ENCODE data around the gene CMAS. TPM values are rescaled to one million over a fixed set of nuclear protein-coding genes. Genes with fewer than 3 reads are reported as not detected.

CMAS gene
- total RNA-seq, 1 experiment from 2014 or later, result 36.1 TPM

- H3K79me2 ChIP-seq (ENCODE audit: insufficient read depth, low read length), result no peaks in the 10 kb centered on the region
- DNase-seq (ENCODE audit: low read depth, low spot score) (no peak), ATAC-seq (no peak)
- TF ChIP-seq ATF3 (IDR thresholded peaks at IDR 0.05), result no peak
- no peak for TF ChIP-seq YY1 (IDR thresholded peaks at IDR 0.05; ENCODE audit: extremely low read depth, insufficient replicate concordance, low read depth, low read length)
- no peak for TF ChIP-seq CEBPB (IDR thresholded peaks at IDR 0.05; ENCODE audit: low read depth)
- no peak for TF ChIP-seq ELF1 (IDR thresholded peaks at IDR 0.05; ENCODE audit: borderline replicate concordance, low read depth)
- TF ChIP-seq FOSL1 (IDR thresholded peaks at IDR 0.05; ENCODE audit: low read depth), result no peak
- TF ChIP-seq REST (IDR thresholded peaks at IDR 0.05; ENCODE audit: low read depth), result no peak
- TF ChIP-seq JUND (IDR thresholded peaks at IDR 0.05), result no peak
- no peak for TF ChIP-seq MAX (IDR thresholded peaks at IDR 0.05)
- ChIA-PET CTCF (no interaction called here), POLR2A (no interaction called here), RAD21 (ENCODE audit: low non-redundant PET in 1 of 2, low total read pairs in 2 of 2, uncharacterized antibody in 2 of 2, unreplicated experiment in 2 of 2) (no interaction called here)
- no peaks in the 10 kb centered on the region for H3K27me3 ChIP-seq (ENCODE audit: insufficient read depth, low read length)
- no peak overlapping the region for H3K27ac ChIP-seq (ENCODE audit: low read depth, low read length)
- H3K4me1 ChIP-seq (ENCODE audit: control insufficient read depth in 1 of 2, insufficient read depth in 2 of 2, low read length in 2 of 2), result no peaks in the 10 kb centered on the region
- no peak overlapping the region for H3K4me2 ChIP-seq (ENCODE audit: low read length)
- no peak overlapping the region for H3K4me3 ChIP-seq (replicated peaks in 1 of 2; ENCODE audit: low read depth in 1 of 2, low read length in 2 of 2)
- no peaks in the 10 kb centered on the region for H3K9me3 ChIP-seq (ENCODE audit: control insufficient read depth in 1 of 2, insufficient read depth in 1 of 2, low read depth in 1 of 2, low read length in 2 of 2)
- H4K20me1 ChIP-seq (ENCODE audit: insufficient read depth), result no peaks in the 10 kb centered on the region
- BruUV-seq (replicated peaks), result no TSS peak
- H3K36me3 ChIP-seq (ENCODE audit: control insufficient read depth in 1 of 2, insufficient read depth in 2 of 2, low read length in 2 of 2), result no peaks in the 10 kb centered on the region
- intact Hi-C loops (cut with micrococcal nuclease), result no loop called here
- no peaks in the 10 kb centered on the region for H3K9me2 ChIP-seq (ENCODE audit: insufficient read depth)
- H2AFZ ChIP-seq (ENCODE audit: low read depth, low read length, poor library complexity, severe bottlenecking), result no peak overlapping the region
- no peak overlapping the region for H3K9ac ChIP-seq (ENCODE audit: low read length)
These were observed 16.5 kb upstream of the CMAS start for GRCh38 chr12:22029491-22029890.

Measured in HCT116 (cell line).